Skin epidermis (tissue), 12 donors: Measurements from ENCODE around the gene ZFP1.
"Not testable (repeated sequence)": the region's sequence is repeated elsewhere in the genome, so short reads cannot be mapped to it uniquely, and the experiment has no call there.

Source experiments
- H3K27ac ChIP-seq, 21 experiments: fragments of 200-600 bp; sonication (generic) in 11 of 21; one replicate each; pipeline ENCODE4 v1.5.0; 2020; ENCODE audit warnings: mild to moderate bottlenecking in 3 of 21, inconsistent platforms in 2 of 21, moderate library complexity in 2 of 21
- H3K4me3 ChIP-seq, 7 experiments: fragments of 200-600 bp; sonication (generic) in 2 of 7; one replicate each; pipeline ENCODE4 v1.5.0; 2020; ENCODE audit warnings: inconsistent platforms in 2 of 7, mild to moderate bottlenecking in 2 of 7, moderate library complexity in 1 of 7

Gene ZFP1

GRCh38 chr16:75196836-75197235, 48.5 kb downstream of the ZFP1 start:
- Histone ChIP-seq H3K27ac (no peak overlapping the region), H3K4me3 (no peak overlapping the region)

DNA sequence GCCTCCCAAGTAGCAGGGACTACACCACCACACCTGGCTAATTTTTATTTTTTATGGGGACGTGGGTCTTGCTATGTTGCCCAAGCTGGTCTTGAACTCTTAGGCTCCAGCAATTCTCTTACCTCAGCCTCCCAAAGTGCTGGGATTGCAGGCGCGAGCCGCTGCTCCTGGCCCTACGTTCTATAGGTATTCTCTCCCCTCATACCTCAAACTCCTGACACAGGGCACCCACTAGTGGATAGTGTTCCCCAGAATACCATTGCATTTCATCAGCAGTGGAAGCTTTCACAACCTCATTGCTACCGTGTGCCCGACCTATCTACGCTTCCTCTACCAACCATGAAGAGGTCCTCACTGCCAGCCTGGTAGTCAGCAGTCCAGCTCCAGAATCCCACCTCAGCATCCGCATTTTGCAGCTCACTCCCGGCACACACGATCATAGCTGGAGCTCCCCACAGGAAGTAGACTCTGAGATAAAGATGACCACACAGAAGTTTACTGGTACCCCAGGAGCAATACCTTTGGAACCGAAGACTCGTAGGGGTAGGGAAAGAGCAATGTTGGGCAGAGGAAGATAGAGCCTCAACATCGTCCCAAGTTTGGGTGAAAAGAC, 49.3 kb downstream of the ZFP1 start:
- H3K27ac ChIP-seq = no peak overlapping the region

DNA sequence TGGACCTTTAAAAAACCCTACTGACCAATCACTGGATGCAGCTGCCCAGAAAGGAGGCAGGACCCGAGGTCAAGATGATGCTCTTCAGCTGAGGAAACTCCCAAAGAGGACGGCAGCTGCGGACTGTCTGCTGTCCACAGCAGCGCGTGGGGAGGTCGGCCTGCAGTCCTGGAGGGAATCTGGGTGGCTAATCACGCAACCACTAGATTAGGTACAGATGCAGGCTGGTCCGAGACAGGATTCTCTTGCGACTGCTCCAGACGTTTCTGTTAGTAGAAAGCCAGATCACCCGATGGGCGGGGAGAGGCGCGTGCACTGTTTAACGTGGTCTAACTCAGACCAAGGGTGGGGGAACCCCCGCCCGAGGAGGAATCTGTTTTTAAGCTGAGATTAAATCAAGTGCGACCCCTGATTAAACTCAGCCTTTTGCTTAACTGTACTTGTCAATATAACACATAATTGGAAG, 49.8 kb downstream of the ZFP1 start:
- H3K4me3 ChIP-seq = no peak overlapping the region
- no peak overlapping the region for H3K27ac ChIP-seq

More for the DNA sequence above, 49.3 kb downstream of the ZFP1 start:
- no peak overlapping the region for H3K4me3 ChIP-seq

DNA sequence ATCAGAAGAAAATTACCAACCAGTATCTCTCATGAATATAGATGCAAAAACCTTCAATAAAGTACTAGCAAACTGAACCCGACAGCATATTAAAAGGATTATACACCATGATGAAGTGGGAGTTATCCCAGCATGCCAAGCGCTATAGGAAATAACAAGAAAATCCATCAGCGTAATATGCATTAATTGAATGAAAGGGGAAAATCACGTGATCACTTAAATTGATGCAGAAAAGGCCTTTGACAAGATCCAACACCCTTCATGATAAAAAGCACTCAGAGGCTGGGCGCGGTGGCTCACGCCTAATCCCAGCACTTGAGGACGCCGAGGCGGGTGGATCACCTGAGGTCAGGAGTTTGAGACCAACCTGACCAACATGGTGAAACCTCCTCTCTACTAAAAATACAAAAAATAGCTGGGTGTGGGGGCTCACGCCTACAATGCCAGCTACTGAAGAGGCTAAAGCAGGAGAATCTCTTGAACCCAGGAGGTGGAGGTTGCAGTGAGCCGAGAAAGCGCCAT, 53.8 kb downstream of the ZFP1 start:
- Histone ChIP-seq H3K27ac (no peak overlapping the region), H3K4me3 (no peak overlapping the region)

- H3K4me3 ChIP-seq = no peak overlapping the region
- no peak overlapping the region for H3K27ac ChIP-seq
Observed at GRCh38 chr16:75203096-75203495, 54.8 kb downstream of the ZFP1 start.

DNA sequence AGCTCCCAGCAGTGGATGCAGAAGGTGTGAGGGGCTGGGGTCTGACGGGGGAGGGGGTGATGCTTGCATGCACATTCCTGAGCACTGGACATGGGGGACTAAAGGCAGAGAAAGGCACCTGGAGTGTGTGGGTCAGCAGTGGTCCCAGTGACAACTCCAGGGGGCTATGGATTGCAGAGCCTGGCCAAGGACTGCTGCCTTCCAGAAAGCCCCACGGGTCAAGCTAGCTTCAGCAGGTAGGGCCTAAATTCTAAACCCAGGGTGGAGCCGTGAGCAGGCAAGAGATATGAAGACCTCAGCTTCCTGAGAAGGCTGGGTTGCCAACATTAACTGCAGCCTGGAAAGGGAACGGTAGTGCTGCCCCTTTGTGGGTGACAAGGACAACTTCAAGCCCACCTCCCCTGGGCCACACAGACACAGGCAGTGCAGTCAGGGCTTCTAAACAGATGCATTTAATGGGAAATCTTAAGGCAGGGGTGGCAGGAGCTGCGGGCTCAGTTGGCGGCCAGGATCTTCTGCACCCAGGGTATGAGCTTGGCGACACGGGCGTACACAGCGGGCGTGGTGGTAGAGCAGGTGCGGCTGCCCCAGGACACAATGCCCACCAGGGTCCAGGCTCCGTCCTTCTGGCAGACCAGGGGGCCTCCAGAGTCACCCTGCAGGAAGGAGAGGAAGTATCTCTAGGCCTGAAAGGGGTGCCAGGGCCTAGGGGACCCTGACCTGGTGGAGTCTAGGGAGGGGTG, 55.5 kb downstream of the ZFP1 start:
- Histone ChIP-seq H3K4me3 (no peak overlapping the region), H3K27ac (no peak overlapping the region)

GRCh38 chr16:75204410-75204758, 56.1 kb downstream of the ZFP1 start:
- H3K4me3 ChIP-seq = no peak overlapping the region
- no peak overlapping the region for H3K27ac ChIP-seq

DNA sequence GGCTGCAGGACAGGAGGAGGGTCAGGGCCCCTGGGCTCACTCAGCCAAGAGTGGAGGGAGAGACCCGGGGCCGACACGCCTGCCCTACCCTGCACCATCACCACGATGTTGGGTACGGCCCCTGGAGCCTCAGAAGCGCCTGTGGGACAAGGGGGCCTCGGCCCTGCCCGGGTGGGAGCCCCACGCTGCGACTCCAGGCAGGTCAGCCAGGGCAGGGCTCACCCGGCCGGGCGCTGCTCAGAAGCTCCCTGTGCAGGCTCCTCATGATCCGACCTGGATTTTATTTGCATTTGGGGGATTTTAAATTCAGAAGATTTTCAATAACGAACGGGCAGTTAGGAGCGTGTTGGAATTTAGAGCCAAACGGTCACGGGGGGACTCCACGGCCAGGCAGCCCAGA, 56.6 kb downstream of the ZFP1 start:
- not testable (repeated sequence) for H3K27ac ChIP-seq, H3K4me3 ChIP-seq

GRCh38 chr16:75205438-75205837, 57.1 kb downstream of the ZFP1 start:
- H3K27ac ChIP-seq, H3K4me3 ChIP-seq: not testable (repeated sequence)

DNA sequence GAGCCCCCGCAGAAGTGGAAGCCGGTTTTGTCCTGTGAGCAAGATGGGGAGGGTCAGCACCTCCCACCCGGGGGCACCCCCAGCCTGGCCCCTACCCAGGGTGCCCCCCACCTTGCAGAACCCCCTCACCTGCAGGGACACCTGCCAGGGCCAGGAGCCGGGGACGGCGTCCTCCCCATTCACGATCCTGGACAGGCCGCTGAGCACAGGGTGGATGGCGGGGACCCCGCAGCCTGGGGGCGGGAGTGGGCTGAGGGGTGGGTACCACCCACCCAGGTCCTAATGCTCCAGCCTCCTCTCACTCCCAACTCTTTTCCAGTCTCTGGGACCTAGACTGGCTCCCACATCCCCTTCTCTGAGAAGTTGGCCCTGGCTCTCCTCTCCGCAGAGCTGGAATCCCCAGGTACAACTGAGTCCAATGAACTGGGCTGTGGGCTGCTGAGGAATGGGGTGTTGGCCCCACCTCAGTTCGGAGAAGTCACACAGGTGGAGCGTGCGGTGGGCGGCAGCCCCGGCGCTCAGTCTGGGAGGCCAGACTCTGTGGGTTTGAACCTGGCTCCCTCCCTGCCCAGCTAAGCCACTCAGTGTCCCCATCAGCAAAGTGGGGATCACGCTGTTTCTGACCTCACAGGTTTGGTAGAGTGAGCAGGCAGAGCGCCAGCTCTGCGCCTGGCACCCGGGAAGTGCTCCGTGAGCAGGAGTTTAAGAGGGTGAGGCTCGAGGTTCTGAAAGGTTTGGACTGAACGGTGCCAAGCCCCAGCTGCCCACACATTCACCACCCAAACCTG, 57.8 kb downstream of the ZFP1 start:
- H3K27ac ChIP-seq, H3K4me3 ChIP-seq: not testable (repeated sequence)

DNA sequence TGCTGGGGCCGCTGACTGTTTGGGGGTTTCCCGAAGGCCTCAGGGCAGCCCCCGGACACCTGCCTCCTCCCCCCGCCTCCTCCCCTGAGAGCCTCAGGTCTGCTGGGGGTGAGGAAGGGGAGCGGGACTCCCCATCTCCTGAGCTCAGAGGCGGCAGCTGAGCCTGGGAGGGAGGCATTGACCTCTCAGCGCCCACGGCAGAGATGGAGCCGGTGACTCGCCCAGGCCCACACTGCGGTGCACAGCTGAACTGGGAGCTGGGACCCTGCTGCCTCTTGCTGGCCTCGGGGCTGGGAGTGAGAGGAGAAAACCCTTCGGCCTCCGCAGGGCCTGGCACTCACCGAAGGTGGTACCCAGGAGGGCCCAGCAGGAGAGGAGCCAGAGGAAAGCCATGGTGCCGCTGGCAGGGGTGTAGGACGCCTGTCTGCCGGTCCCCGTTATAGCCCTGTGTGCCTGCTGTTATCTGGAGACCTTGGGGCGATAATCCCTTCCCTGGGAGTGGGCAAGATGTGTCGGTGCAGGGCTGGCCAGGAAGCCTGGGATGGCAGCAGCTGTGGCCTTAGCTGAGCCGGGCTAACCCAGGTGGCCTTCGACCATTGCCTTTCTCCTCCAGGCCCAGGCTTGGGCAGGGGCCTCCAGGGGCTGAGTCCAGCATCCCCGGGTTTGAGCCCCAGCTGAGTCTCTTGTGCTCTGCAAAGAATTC, 58.6 kb downstream of the ZFP1 start, which contains the start of gene CTRB2:
TSS of gene CTRB2 (minus strand) at position 413 of the 703 bp plus-strand sequence. CDS start at position 393, 20 bp downstream.
- no peak within 1 kb of the TSS for H3K4me3 ChIP-seq

GRCh38 chr16:75207831-75208230, 59.5 kb downstream of the ZFP1 start:
- Histone ChIP-seq H3K27ac (no peak overlapping the region), H3K4me3 (no peak overlapping the region)

More for the DNA sequence above, 58.6 kb downstream of the ZFP1 start, which contains the start of gene CTRB2:
- no peak within 1 kb of the TSS for H3K27ac ChIP-seq

DNA sequence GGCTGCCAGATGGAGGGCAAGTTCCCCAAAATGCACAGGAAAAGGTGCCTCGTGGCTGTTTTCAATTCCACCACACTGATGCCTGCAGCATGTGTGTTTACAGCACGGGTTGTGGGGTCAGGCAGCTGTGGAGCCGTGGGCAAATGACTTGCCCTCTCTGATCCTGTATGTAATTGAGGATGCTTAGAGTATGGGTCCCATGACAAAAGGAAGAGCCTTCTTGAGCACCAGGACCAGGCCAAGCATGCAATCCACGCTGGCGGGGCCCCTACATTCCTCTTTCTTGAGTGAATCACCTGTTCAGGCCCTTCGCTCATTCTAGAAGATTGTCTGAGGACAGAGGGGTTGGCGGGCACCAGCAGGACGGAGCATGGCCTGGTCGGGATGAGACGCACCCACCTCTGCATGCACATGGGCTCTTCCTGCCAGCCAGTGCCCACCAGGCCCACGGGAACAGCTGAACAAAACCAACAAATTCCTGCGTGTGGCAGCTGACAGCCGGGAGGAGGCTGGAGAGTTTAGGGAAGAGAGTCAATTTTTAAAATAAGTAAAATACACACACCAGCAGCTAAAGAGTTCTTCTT, 60.0 kb downstream of the ZFP1 start:
- H3K27ac ChIP-seq = no peak overlapping the region
- no peak overlapping the region for H3K4me3 ChIP-seq

DNA sequence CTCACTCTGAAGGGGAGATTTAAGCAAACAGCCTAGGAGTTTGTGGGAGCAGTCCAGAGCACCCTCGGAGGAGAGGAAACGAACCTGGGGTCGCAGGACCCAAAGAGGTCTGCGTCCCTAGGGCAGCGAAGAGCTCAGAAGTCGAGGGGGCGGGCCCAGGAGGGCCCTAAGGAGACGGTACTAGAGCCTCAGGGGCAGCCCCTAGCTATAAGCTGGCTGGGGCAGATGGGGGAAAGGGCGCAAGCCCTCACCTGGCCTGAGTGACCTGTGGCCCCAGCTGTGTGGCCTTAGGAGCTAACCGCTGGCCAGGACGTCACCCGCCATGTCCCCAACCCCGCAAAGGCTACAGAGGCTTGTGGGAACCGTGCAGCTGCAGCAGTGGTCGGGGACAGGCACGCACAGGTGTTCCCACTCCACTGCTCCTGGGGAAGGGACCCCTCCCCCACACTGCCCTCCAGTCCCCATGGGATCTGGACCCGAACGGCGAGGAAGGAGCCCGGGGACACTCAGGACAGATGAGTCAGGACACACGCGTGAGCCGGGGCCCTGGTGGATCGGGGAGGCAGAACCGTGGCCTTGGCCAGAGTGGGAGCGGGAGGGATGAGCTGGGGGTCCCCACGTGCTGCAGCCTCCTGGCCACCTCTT, 60.7 kb downstream of the ZFP1 start:
- Histone ChIP-seq H3K4me3 (no peak overlapping the region), H3K27ac (no peak overlapping the region)

DNA sequence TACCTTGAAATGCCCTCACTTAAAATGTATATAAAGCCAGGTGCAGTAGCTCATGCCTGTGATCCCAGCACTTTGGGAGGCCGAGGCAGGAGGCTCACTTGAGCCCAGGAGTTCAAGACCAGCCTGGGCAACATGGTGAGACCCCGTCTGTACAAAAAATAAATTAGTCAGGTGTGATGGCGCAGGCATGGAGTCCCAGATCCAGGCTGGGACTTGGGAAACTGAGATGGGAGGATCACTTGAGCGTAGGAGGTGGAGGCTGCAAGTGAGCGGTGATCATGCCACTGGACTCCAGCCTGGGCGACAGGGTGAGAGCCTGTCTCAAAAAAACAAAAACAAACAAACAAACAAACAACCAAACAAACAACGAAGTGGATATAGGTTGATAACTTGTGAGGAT, 61.2 kb downstream of the ZFP1 start:
- not testable (repeated sequence) for H3K27ac ChIP-seq, H3K4me3 ChIP-seq

- H3K27ac ChIP-seq = no peak overlapping the region
- H3K4me3 ChIP-seq = no peak overlapping the region
Observed at GRCh38 chr16:75209944-75210343, 61.6 kb downstream of the ZFP1 start.

- H3K4me3 ChIP-seq, H3K27ac ChIP-seq: not testable (repeated sequence)
Observed at GRCh38 chr16:75211286-75211685, 63.0 kb downstream of the ZFP1 start.

DNA sequence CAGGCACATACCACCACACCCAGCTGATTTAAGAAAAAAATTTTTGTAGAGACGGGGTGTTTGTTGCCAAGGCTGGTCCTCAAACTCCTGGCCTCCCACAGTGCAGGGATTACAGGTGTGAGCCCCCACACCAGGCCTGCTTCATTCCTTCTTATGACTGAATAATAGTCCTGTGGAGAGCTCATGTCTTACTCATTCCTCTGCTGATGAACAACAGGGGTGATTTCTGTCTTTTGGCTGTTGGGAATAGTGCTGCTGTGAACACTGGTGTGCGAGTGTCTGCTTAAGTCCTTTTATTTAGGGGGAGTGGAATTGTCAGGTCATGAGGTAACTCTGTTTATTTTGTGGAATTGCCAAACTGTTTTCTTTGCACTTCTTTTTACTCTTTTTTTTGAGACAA, 67.8 kb downstream of the ZFP1 start:
- Histone ChIP-seq H3K4me3 (no peak overlapping the region), H3K27ac (no peak overlapping the region)

GRCh38 chr16:75216576-75216975, 68.3 kb downstream of the ZFP1 start:
- no peak overlapping the region for H3K4me3 ChIP-seq
- H3K27ac ChIP-seq = no peak overlapping the region
